GM12801 (cell line): Measurements from ENCODE around the gene KIF11.

Experiments used
- TF ChIP-seq, protein P1 (sequence below): IDR thresholded peaks from one replicate; pipeline ENCODE4 v1.5.1; 2011; ENCODE audit warnings: control low read depth; ENCODE audit not compliant: insufficient read length; ENCODE audit errors: extremely low read depth

The KIF11 gene

DNA sequence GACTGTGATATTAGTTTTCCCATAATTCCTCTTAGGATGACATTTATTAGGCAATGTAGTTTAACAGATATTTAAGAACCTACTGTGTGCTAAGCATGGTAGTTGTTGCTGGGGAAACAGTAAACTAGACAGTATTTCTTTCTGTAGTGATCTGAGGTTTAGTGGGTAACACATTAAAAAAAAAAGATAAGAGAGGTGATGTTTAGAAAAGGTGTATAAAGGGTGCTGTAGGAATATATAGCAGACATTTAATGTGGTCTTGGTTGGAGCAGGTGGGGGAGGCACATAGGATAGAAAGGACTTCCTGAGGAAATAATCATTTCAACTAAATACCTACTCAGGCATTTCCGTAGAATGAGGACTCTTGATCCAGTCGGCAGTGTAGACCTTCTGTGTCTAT is 11.9 kb downstream of the KIF11 start:
- TF ChIP-seq, protein P1, sequence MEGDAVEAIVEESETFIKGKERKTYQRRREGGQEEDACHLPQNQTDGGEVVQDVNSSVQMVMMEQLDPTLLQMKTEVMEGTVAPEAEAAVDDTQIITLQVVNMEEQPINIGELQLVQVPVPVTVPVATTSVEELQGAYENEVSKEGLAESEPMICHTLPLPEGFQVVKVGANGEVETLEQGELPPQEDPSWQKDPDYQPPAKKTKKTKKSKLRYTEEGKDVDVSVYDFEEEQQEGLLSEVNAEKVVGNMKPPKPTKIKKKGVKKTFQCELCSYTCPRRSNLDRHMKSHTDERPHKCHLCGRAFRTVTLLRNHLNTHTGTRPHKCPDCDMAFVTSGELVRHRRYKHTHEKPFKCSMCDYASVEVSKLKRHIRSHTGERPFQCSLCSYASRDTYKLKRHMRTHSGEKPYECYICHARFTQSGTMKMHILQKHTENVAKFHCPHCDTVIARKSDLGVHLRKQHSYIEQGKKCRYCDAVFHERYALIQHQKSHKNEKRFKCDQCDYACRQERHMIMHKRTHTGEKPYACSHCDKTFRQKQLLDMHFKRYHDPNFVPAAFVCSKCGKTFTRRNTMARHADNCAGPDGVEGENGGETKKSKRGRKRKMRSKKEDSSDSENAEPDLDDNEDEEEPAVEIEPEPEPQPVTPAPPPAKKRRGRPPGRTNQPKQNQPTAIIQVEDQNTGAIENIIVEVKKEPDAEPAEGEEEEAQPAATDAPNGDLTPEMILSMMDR, result no peak

DNA sequence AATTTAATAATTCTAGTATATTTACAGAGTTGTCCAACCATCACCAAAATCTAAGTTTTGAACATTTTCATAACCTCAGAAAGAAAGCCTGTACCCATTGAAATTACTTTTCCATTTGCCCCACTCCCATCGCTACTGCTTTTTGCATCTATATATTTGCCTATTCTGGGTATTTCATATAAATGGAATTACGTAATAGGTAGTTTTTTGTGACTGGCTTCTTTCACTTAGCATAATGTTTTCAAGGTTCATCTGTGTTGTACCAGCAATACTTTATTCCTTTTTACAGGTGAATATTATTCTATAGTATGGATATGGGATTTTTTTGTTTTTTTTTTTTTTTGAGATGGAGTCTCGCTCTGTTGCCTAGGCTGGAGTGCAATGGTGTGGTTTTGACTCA is 22.6 kb downstream of the KIF11 start:
- TF ChIP-seq, protein P1, result no peak

DNA sequence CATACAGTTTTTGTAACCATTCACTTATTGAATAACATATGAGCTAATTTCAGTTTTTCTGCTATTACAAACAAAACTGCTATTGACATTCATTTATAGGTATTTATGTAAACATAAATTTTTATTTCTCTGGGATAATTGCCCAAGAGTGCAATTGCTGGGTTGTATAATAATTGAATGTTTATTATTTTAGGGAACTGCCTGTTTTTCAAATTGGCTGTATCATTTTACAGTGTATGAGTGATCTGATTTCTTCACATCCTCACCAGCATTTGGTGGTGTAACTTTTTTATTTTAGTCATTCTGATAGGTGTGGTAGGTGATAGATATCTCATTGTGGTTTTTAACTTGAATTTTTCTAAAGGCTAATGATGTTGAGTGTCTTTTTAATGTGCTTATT is 26.4 kb downstream of the KIF11 start:
- TF ChIP-seq, protein P1, result no peak

DNA sequence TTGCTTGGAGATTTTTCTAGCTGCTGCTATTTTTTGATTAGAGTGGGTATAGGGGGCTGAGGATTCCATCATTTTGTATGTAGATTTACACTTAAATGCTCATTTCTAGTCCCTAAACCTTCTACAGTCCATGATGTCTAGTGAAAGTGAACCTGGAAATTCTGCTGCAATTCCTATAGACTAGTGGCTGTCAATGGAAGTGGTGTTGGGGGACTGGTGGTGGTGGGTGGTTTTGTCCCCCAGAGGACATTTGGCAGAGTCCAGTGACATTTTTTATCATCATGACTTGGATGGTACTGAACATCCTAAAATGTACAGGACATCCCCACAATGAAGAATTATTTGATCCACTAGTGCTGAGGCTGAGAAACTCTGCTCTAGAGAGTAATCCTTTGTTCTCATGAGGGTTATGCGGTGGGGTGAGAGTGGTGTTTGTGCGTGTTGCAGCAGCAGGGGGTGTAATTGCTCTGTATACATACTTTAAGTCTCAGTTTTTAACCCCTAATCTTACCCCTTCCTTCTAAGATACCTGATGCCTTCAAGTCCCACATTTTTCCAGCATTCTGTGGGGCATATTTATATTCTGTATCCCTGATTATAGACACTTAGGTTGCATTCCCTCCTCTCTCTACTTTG is 35.0 kb downstream of the KIF11 start:
- TF ChIP-seq, protein P1, result no peak

DNA sequence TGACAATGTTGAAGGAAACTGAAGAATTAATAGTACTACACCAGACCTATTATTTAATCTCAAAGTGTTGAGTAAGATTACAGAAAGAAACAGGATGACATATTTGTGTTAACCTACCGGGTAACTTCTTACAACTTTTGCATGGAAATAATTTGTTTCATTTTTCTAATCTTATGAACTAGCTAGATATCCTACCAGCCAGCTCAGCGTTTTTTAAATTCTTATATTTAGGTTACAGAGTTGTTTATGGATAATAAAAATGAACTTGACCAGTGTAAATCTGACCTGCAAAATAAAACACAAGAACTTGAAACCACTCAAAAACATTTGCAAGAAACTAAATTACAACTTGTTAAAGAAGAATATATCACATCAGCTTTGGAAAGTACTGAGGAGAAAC is 37.0 kb downstream of the KIF11 start:
- TF ChIP-seq, protein P1, result no peak

DNA sequence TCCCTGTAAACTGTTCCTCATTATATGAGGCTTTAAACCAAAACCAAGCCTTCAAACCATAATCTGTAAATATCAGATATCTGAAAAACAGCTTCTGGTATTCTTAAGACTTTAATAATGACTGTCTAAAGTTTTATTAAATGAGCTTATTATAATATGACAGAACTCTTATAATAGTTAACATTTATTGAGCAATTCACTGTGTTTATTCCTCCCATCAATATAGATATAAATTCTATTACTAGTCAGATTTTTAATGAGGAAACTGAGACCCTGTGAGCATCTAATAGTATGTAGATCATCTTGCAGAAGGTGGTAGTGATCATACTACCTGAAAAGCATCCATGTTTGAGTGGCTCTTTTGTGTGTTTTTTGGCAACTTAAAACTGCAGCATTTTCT is 45.1 kb downstream of the KIF11 start:
- TF ChIP-seq, protein P1, result no peak

DNA sequence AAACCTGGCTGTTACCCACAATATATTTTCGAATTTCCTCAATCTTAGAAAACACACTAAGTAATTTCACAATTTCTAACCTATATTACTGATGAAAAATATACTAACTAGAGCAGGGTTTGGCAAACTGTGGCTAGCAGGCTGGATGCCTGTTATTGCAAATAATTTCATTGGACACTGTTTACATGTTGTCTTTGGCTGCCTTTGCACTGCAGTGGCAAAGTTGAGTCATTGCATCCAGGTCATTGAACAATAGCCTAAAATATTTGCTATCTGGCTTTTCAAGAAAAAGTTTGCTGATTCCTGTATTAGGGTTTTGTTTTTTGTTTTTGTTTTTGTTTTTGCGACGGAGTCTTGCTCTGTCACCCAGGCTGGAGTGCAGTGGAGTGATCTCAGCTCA is 47.2 kb downstream of the KIF11 start:
- TF ChIP-seq, protein P1, result no peak

DNA sequence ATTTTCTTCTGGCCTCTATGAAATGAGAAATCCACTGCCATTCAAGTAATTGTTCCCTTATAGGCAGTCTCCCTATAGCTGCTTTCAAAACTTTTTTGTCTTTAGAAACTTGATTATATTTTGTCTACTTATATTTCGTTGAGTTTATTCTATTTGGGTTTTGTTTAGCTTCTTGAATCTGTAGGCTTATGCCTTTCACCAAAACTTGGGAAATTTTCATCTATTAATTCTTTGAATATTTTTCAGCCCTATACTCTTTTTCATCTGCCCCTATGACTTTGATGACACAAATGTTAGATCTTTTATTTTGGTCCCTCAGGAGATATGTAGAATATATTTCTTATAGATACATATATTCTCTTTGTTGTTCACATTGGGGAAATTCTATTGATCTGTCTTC is 48.6 kb downstream of the KIF11 start:
- TF ChIP-seq, protein P1, result no peak
